SU-DHL-6 (cell line): ENCODE measurements around the gene C11orf86.

Experiments used
- EZH2phosphoT487 ChIP-seq: fragments of 200-600 bp; sonication (generic), shearing (Covaris generic); conservative IDR thresholded peaks from 2 replicates; pipeline ENCODE4 v1.6.1; 2018; ENCODE audit warnings: mild to moderate bottlenecking, antibody characterized with exemption, low read length, moderate library complexity, mixed read lengths
- TF ChIP-seq, protein P1 (sequence below): fragments of 200-600 bp; sonication (generic); IDR thresholded peaks from one replicate; pipeline ENCODE4 v1.5.1; 2017; ENCODE audit warnings: antibody characterized with exemption, mild to moderate bottlenecking, low read length, moderate library complexity; ENCODE audit not compliant: insufficient read depth, poor library complexity, severe bottlenecking

DNA sequence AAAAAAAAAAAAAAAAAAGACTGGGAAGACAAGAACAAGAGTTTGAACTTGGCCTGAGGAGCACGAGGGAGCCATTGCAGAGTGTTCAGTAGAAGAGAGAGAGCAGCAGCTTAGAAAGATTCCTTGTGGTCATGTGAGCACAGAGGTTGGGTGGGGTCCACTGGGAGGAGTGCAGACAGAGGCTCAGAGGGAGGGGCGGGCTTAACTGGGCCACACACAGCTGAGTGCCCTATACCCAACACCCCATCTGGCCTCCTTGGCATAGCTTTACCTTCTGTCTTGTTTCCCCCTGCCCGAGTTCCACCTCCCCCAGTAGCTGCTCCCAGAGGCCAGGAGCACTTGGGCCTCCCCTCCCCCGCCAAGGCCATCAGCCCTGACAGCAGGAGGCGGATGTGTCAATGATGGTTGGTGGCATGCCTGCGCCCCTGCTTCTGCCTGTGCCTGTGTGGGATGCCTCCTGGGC lies 12.1 kb downstream of the C11orf86 start:
- TF ChIP-seq, protein P1, sequence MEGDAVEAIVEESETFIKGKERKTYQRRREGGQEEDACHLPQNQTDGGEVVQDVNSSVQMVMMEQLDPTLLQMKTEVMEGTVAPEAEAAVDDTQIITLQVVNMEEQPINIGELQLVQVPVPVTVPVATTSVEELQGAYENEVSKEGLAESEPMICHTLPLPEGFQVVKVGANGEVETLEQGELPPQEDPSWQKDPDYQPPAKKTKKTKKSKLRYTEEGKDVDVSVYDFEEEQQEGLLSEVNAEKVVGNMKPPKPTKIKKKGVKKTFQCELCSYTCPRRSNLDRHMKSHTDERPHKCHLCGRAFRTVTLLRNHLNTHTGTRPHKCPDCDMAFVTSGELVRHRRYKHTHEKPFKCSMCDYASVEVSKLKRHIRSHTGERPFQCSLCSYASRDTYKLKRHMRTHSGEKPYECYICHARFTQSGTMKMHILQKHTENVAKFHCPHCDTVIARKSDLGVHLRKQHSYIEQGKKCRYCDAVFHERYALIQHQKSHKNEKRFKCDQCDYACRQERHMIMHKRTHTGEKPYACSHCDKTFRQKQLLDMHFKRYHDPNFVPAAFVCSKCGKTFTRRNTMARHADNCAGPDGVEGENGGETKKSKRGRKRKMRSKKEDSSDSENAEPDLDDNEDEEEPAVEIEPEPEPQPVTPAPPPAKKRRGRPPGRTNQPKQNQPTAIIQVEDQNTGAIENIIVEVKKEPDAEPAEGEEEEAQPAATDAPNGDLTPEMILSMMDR, result no peak
- TF ChIP-seq EZH2phosphoT487, result no peak
